K562 (cell line): Measurements from ENCODE around the gene SEC22C. TPM values are rescaled to one million over a fixed set of nuclear protein-coding genes. Genes with fewer than 3 reads are reported as not detected.

Experiments used
- EP300 ChIP-seq: IDR thresholded peaks from 2 replicates; pipeline ENCODE4 v1.6.1; 2012; ENCODE audit warnings: low read length, improper control_type of control experiment
- FIP1L1 ChIP-seq: fragments of 200-400 bp; formaldehyde crosslinking; IDR thresholded peaks from 2 replicates; pipeline ENCODE4 v1.6.1; 2018; ENCODE audit warnings: mild to moderate bottlenecking, low read depth, low read length; ENCODE audit not compliant: poor library complexity, severe bottlenecking
- HDAC1 ChIP-seq, 2 experiments: fragments of 450-650 bp; IDR thresholded peaks; 2 replicates each; pipeline ENCODE4 v1.6.1; 2016 to 2017; ENCODE audit warnings: inconsistent platforms in 1 of 2, mild to moderate bottlenecking in 1 of 2, moderate library complexity in 1 of 2
- HDAC2 ChIP-seq: fragments of 450-650 bp; IDR thresholded peaks from 2 replicates; pipeline ENCODE4 v1.6.1; 2016; ENCODE audit warnings: mild to moderate bottlenecking
- KLF13 ChIP-seq: fragments of 450-650 bp; IDR thresholded peaks from 2 replicates; pipeline ENCODE4 v1.6.1; 2016; ENCODE audit warnings: missing genetic modification characterization, low read depth, mild to moderate bottlenecking, missing compliant biosample characterization, moderate library complexity, borderline replicate concordance
- SIN3A ChIP-seq, 2 experiments: fragments of 150-350 bp in 1 of 2; IDR thresholded peaks; 2 replicates each; pipeline ENCODE4 v1.6.1; 2011 to 2016; ENCODE audit warnings: borderline replicate concordance in 2 of 2, low read depth in 2 of 2, low read length in 2 of 2, mild to moderate bottlenecking in 2 of 2, moderate library complexity in 2 of 2; ENCODE audit not compliant: control insufficient read depth in 1 of 2
- SIN3B ChIP-seq: fragments of 450-650 bp; IDR thresholded peaks from 2 replicates; pipeline ENCODE4 v1.6.1; 2017; ENCODE audit warnings: low read depth, mild to moderate bottlenecking, moderate library complexity
- SMAD3 ChIP-seq: fragments of 450-650 bp; formaldehyde crosslinking; conservative IDR thresholded peaks from 2 replicates; pipeline ENCODE4 v1.4.0; 2020; ENCODE audit warnings: mild to moderate bottlenecking
- SMARCA5 ChIP-seq: fragments of 450-650 bp; IDR thresholded peaks from 2 replicates; pipeline ENCODE4 v1.6.1; 2016
- SNIP1 ChIP-seq: fragments of 450-650 bp; IDR thresholded peaks from 2 replicates; pipeline ENCODE4 v1.7.1; 2017; ENCODE audit warnings: low read depth, mild to moderate bottlenecking
- TEAD1 ChIP-seq, 2 experiments: fragments of 450-650 bp in 1 of 2; sonication (generic) in 1 of 2; formaldehyde crosslinking; IDR thresholded peaks; 2 replicates each; pipeline versions ENCODE4 v1.4.0 to v1.8.0; 2020 to 2022; ENCODE audit warnings: mild to moderate bottlenecking in 2 of 2, missing genetic modification reagents in 1 of 2
- YY1 ChIP-seq, 3 experiments: IDR thresholded peaks; 2 replicates each; pipeline ENCODE4 v1.6.1; 2011; ENCODE audit warnings: low read length in 2 of 3, mild to moderate bottlenecking in 2 of 3, moderate library complexity in 2 of 3, borderline replicate concordance in 1 of 3, control low read depth in 1 of 3, low read depth in 1 of 3; ENCODE audit not compliant: insufficient read depth in 3 of 3, insufficient replicate concordance in 2 of 3, control insufficient read depth in 1 of 3, insufficient read length in 1 of 3; ENCODE audit errors: extremely low read depth in 1 of 3
- ZFP36 ChIP-seq: fragments of 150-350 bp; IDR thresholded peaks from 2 replicates; pipeline ENCODE4 v1.6.1; 2018; ENCODE audit warnings: low read length, low read depth; ENCODE audit not compliant: partially characterized antibody
- ZFX ChIP-seq: sonication (generic); formaldehyde crosslinking; IDR thresholded peaks from 2 replicates; pipeline ENCODE4 v1.8.0; 2022; ENCODE audit warnings: mild to moderate bottlenecking, missing genetic modification reagents, moderate library complexity
- ZNF146 ChIP-seq: IDR thresholded peaks from one replicate; pipeline ENCODE4 v1.6.1; 2018; ENCODE audit warnings: missing compliant biosample characterization; ENCODE audit not compliant: unreplicated experiment
- ZNF354B ChIP-seq: fragments of 250-450 bp; sonication (Bioruptor Pico); IDR thresholded peaks from 2 replicates; pipeline ENCODE4 v1.4.0; 2020
- ZNF41 ChIP-seq: fragments of 250-450 bp; sonication (Bioruptor Pico); conservative IDR thresholded peaks from 2 replicates; pipeline ENCODE4 v1.4.0; 2020; ENCODE audit warnings: mild to moderate bottlenecking
- ZNF717 ChIP-seq: fragments of 250-450 bp; sonication (Bioruptor Pico); IDR thresholded peaks from 2 replicates; pipeline ENCODE4 v1.5.0; 2021
- polyA plus RNA-seq, 8 experiments: library from polyadenylated mRNA; depleted of rRNA in 4 of 8; stranded (reverse) in 5 of 8; unstranded in 3 of 8; fragments of >200 nt; fragmentation: Nextera tagmentation in 2 of 8; fragmentation: Illumina TruSeq in 1 of 8; extraction: Ambion mirVana in 2 of 8; extraction: Trizol in 1 of 8; gene quantifications; 2 replicates each; pipeline versions ENCODE4 v1.2.1 to v1.2.3, GENCODE V29; 2011 to 2014; ENCODE audit warnings: inconsistent platforms in 1 of 8, missing spikeins in 1 of 8
- total RNA-seq, 7 experiments: library from RNA; depleted of rRNA in 6 of 7; stranded (reverse); fragments of >200 nt in 6 of 7; fragmentation: Illumina TruSeq in 2 of 7; extraction: Trizol in 2 of 7; gene quantifications; 2 replicates each; pipeline versions ENCODE4 v1.2.1 to v1.2.3, GENCODE V29; 2011 to 2021; ENCODE audit warnings: low replicate concordance in 1 of 7
- TF ChIP-seq, protein P1 (sequence below): fragments of 450-650 bp; IDR thresholded peaks from 2 replicates; pipeline ENCODE4 v1.7.0; 2016; ENCODE audit warnings: borderline replicate concordance
- TF ChIP-seq, protein P2 (sequence below): sonication (generic); formaldehyde crosslinking; IDR thresholded peaks from 2 replicates; pipeline ENCODE4 v1.8.0; 2022; ENCODE audit warnings: mild to moderate bottlenecking, missing genetic modification reagents
- TF ChIP-seq, protein P3 (sequence below): fragments of 250-450 bp; sonication (Bioruptor Pico); IDR thresholded peaks from 2 replicates; pipeline ENCODE4 v1.5.0; 2021
- TF ChIP-seq, protein P4 (sequence below): sonication (generic); formaldehyde crosslinking; IDR thresholded peaks from 2 replicates; pipeline ENCODE4 v1.4.0; 2020; ENCODE audit warnings: mild to moderate bottlenecking, missing genetic modification reagents

SEC22C gene
- total and polyA plus RNA-seq, 9 of the 15 experiments (the other 6 are each of a cell fraction or from before 2014, with no cell fraction given) = 35.6 to 68.4 (median 50.7) TPM

GRCh38 chr3:42601896-42602581 is 20.3 kb upstream of the SEC22C start (continued):
- no peak for TF ChIP-seq ZNF354B (CRISPR knock-in tag)
- no peak for TF ChIP-seq SIN3B
- 0 out of 2 replicates have a peak, but pooled peaks have one; percentile 45 for TF ChIP-seq ZNF717 (CRISPR knock-in tag)
- no peak for TF ChIP-seq ZNF41 (CRISPR knock-in tag)
- peak; percentile 86 for TF ChIP-seq ZNF146
- 0 out of 2 replicates have a peak, but pooled peaks have one; percentile 15 for TF ChIP-seq HDAC2
- TF ChIP-seq KLF13 (tag) = no peak
- no peak; a peak in 1 of 4 replicates for TF ChIP-seq HDAC1 (IDR thresholded peaks at IDR 0.05)
- no peak for TF ChIP-seq FIP1L1
- peak; percentile 36 for TF ChIP-seq ZFX (CRISPR knock-in tag)
- peak; percentile 53; the same call in 1 of the 2 replicates for TF ChIP-seq SMARCA5
- TF ChIP-seq, protein P1, sequence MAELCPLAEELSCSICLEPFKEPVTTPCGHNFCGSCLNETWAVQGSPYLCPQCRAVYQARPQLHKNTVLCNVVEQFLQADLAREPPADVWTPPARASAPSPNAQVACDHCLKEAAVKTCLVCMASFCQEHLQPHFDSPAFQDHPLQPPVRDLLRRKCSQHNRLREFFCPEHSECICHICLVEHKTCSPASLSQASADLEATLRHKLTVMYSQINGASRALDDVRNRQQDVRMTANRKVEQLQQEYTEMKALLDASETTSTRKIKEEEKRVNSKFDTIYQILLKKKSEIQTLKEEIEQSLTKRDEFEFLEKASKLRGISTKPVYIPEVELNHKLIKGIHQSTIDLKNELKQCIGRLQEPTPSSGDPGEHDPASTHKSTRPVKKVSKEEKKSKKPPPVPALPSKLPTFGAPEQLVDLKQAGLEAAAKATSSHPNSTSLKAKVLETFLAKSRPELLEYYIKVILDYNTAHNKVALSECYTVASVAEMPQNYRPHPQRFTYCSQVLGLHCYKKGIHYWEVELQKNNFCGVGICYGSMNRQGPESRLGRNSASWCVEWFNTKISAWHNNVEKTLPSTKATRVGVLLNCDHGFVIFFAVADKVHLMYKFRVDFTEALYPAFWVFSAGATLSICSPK = 0 out of 2 replicates have a peak, but pooled peaks have one; percentile 55
- TF ChIP-seq TEAD1 (CRISPR knock-in tag; IDR thresholded peaks at IDR 0.05) = peak in 1 of 2 experiments; percentile 24; a peak in 1 of 4 replicates
- TF ChIP-seq SNIP1 = 0 out of 2 replicates have a peak, but pooled peaks have one; percentile 50
- no peak for TF ChIP-seq YY1 (IDR thresholded peaks at IDR 0.05; ENCODE audit: borderline replicate concordance in 1 of 3, control insufficient read depth in 1 of 3, extremely low read depth in 1 of 3, insufficient read depth in 3 of 3, insufficient read length in 1 of 3, insufficient replicate concordance in 2 of 3, low read depth in 1 of 3, low read length in 2 of 3)
- TF ChIP-seq, protein P2, sequence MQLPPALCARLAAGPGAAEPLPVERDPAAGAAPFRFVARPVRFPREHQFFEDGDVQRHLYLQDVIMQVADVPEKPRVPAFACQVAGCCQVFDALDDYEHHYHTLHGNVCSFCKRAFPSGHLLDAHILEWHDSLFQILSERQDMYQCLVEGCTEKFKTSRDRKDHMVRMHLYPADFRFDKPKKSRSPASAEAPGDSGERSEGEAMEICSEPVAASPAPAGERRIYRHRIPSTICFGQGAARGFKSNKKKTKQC = no peak
- peak; percentile 37 for TF ChIP-seq ZFP36
- no peak for TF ChIP-seq SMAD3 (CRISPR knock-in tag)
- TF ChIP-seq EP300 = 0 out of 2 replicates have a peak, but pooled peaks have one; percentile 27
- 0 out of 4 replicates have a peak, but pooled peaks of 1 of the 2 experiments have one; percentile 4 for TF ChIP-seq SIN3A (IDR thresholded peaks at IDR 0.05; ENCODE audit: borderline replicate concordance in 2 of 2, control insufficient read depth in 1 of 2, low read depth in 2 of 2, low read length in 2 of 2)
- TF ChIP-seq, protein P3, sequence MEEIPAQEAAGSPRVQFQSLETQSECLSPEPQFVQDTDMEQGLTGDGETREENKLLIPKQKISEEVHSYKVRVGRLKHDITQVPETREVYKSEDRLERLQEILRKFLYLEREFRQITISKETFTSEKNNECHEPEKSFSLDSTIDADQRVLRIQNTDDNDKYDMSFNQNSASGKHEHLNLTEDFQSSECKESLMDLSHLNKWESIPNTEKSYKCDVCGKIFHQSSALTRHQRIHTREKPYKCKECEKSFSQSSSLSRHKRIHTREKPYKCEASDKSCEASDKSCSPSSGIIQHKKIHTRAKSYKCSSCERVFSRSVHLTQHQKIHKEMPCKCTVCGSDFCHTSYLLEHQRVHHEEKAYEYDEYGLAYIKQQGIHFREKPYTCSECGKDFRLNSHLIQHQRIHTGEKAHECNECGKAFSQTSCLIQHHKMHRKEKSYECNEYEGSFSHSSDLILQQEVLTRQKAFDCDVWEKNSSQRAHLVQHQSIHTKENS (CRISPR knock-in tag) = no peak
- TF ChIP-seq, protein P4, sequence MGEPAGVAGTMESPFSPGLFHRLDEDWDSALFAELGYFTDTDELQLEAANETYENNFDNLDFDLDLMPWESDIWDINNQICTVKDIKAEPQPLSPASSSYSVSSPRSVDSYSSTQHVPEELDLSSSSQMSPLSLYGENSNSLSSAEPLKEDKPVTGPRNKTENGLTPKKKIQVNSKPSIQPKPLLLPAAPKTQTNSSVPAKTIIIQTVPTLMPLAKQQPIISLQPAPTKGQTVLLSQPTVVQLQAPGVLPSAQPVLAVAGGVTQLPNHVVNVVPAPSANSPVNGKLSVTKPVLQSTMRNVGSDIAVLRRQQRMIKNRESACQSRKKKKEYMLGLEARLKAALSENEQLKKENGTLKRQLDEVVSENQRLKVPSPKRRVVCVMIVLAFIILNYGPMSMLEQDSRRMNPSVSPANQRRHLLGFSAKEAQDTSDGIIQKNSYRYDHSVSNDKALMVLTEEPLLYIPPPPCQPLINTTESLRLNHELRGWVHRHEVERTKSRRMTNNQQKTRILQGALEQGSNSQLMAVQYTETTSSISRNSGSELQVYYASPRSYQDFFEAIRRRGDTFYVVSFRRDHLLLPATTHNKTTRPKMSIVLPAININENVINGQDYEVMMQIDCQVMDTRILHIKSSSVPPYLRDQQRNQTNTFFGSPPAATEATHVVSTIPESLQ (CRISPR knock-in tag) = 0 out of 2 replicates have a peak, but pooled peaks have one; percentile 29
